Activated naive CD4-positive, alpha-beta T cell treated with anti-CD3 and anti-CD28 coated beads, Interleukin-2, amount 10 ng/mL, durations not matched to agents 7 days and 5 days (primary cell): Measurements from ENCODE around the gene ATP6V0B.
A peak's percentile ranks its signal among the peaks of the same experiment; 100 is the strongest.

ENCODE experiments used
- CTCF ChIA-PET: fragments of 350-600 bp; sonication (Branson Sonifier 250); formaldehyde crosslinking; loops from one replicate; lab custom pipeline; 2021; ENCODE audit warnings: antibody characterized with exemption; lab: Charles Lee
- DNase-seq: peaks from one replicate; pipeline ENCODE4 v3.0.0-alpha.2; 2020
- H3K27ac Mint-ChIP-seq: one replicate; pipeline ENCODE4 v1.8.0; 2021; ENCODE audit warnings: mild to moderate bottlenecking, moderate library complexity, mixed read lengths
- H3K27me3 Mint-ChIP-seq: one replicate; pipeline ENCODE4 v1.8.0; 2021; ENCODE audit warnings: mild to moderate bottlenecking, mixed read lengths
- H3K36me3 Mint-ChIP-seq: one replicate; pipeline ENCODE4 v1.8.0; 2021; ENCODE audit warnings: mixed read lengths
- H3K4me1 Mint-ChIP-seq: one replicate; pipeline ENCODE4 v1.8.0; 2021; ENCODE audit warnings: mixed read lengths
- H3K4me3 Mint-ChIP-seq: one replicate; pipeline ENCODE4 v1.8.0; 2021; ENCODE audit warnings: mild to moderate bottlenecking, moderate library complexity, mixed read lengths
- H3K9me3 Mint-ChIP-seq: one replicate; pipeline ENCODE4 v1.8.0; 2021; ENCODE audit warnings: mixed read lengths

The ATP6V0B gene

GRCh38 chr1:43987159-43987902, 12.6 kb downstream of the ATP6V0B start:
- DNase-seq: no peak
- no peak overlapping the region for H3K4me3 Mint-ChIP-seq
- peaks cover 15% of the 10 kb centered on the region for H3K4me1 Mint-ChIP-seq
- H3K27ac Mint-ChIP-seq: no peak overlapping the region
- no peaks in the 10 kb centered on the region for H3K9me3 Mint-ChIP-seq
- H3K27me3 Mint-ChIP-seq: peaks cover 17% of the 10 kb centered on the region
- CTCF ChIA-PET: interaction anchor here (0.7 to 1.4 kb wide), 4 partner anchors 11 to 224 kb away, joined by 3 to 4 read pairs (median 3); no protein-coding TSS in a partner anchor
- H3K36me3 Mint-ChIP-seq: no peaks in the 10 kb centered on the region

GRCh38 chr1:43990271-43991199, 15.8 kb downstream of the ATP6V0B start:
- CTCF ChIA-PET: interaction anchor here (1.0 to 1.8 kb wide), 2 partner anchors 15 kb away, joined by 3 to 5 read pairs; no protein-coding TSS in a partner anchor
- H3K4me3 Mint-ChIP-seq: peak overlapping the region; percentile 90
- no peak for DNase-seq
- H3K4me1 Mint-ChIP-seq: peaks cover 23% of the 10 kb centered on the region
- H3K9me3 Mint-ChIP-seq: no peaks in the 10 kb centered on the region
- H3K27me3 Mint-ChIP-seq: peaks cover 24% of the 10 kb centered on the region
- H3K27ac Mint-ChIP-seq: no peak overlapping the region
- no peaks in the 10 kb centered on the region for H3K36me3 Mint-ChIP-seq

- H3K4me1 Mint-ChIP-seq: peaks cover 23% of the 10 kb centered on the region
- no peak for DNase-seq
- peaks cover 24% of the 10 kb centered on the region for H3K27me3 Mint-ChIP-seq
- H3K9me3 Mint-ChIP-seq: no peaks in the 10 kb centered on the region
- peak overlapping the region; percentile 90 for H3K4me3 Mint-ChIP-seq
- no peaks in the 10 kb centered on the region for H3K36me3 Mint-ChIP-seq
- CTCF ChIA-PET: no interaction called here
- H3K27ac Mint-ChIP-seq: no peak overlapping the region
Measured at GRCh38 chr1:43991200-43991475, 16.4 kb downstream of the ATP6V0B start.

GRCh38 chr1:43991476-43992231, 16.9 kb downstream of the ATP6V0B start, which contains the start of gene CCDC24:
Gene CCDC24 (plus strand): TSS chr1:43991599. CDS start chr1:43991879, 280 bp downstream.
- peaks cover 23% of the 10 kb centered on the region for H3K4me1 Mint-ChIP-seq
- peaks cover 24% of the 10 kb centered on the region for H3K27me3 Mint-ChIP-seq
- no peak within 1 kb of the TSS for H3K27ac Mint-ChIP-seq
- H3K4me3 Mint-ChIP-seq: peak within 1 kb of the TSS; percentile 90
- no peaks in the 10 kb centered on the region for H3K36me3 Mint-ChIP-seq
- no peaks in the 10 kb centered on the region for H3K9me3 Mint-ChIP-seq
- CTCF ChIA-PET: interaction anchor here (1.0 to 2.0 kb wide), 3 partner anchors 10 to 45 kb away, joined by 3 to 14 read pairs (median 5); no protein-coding TSS in a partner anchor
- peak; percentile 87 for DNase-seq

- CTCF ChIA-PET: interaction anchor here (0.5 to 2.0 kb wide), 4 partner anchors 9 to 164 kb away, joined by 3 to 14 read pairs (median 4); no protein-coding TSS in a partner anchor
Measured at GRCh38 chr1:43992232-43992995, 17.7 kb downstream of the ATP6V0B start.

GRCh38 chr1:43993206-43993914, 18.6 kb downstream of the ATP6V0B start:
- Mint-ChIP-seq H3K4me3 (no peak overlapping the region), H3K27ac (no peak overlapping the region)

More at GRCh38 chr1:43992232-43992995, 17.7 kb downstream of the ATP6V0B start:
- Mint-ChIP-seq H3K4me3 (peak overlapping the region; percentile 90), H3K36me3 (no peaks in the 10 kb centered on the region), H3K9me3 (no peaks in the 10 kb centered on the region), H3K27me3 (peaks cover 24% of the 10 kb centered on the region), H3K4me1 (peaks cover 23% of the 10 kb centered on the region), H3K27ac (no peak overlapping the region)
- DNase-seq: no peak

GRCh38 chr1:43994071-43994470, 19.3 kb downstream of the ATP6V0B start:
- CTCF ChIA-PET: interaction anchor here (0.7 kb wide), 2 partner anchors 11 to 23 kb away, joined by 4 read pairs; no protein-coding TSS in a partner anchor
- H3K4me3 Mint-ChIP-seq: no peak overlapping the region
- peaks cover 24% of the 10 kb centered on the region for H3K27me3 Mint-ChIP-seq
- H3K27ac Mint-ChIP-seq: no peak overlapping the region
- H3K9me3 Mint-ChIP-seq: no peaks in the 10 kb centered on the region
- no peaks in the 10 kb centered on the region for H3K36me3 Mint-ChIP-seq
- peaks cover 27% of the 10 kb centered on the region for H3K4me1 Mint-ChIP-seq
- DNase-seq: no peak

More at GRCh38 chr1:43993206-43993914, 18.6 kb downstream of the ATP6V0B start:
- H3K4me1 Mint-ChIP-seq: peaks cover 23% of the 10 kb centered on the region
- no peaks in the 10 kb centered on the region for H3K9me3 Mint-ChIP-seq
- no peak for DNase-seq
- H3K27me3 Mint-ChIP-seq: peaks cover 24% of the 10 kb centered on the region
- CTCF ChIA-PET: interaction anchor here (0.7 to 2.0 kb wide), 3 partner anchors 12 to 43 kb away, joined by 4 to 14 read pairs (median 5); no protein-coding TSS in a partner anchor
- H3K36me3 Mint-ChIP-seq: no peaks in the 10 kb centered on the region

GRCh38 chr1:43994794-43995790, 20.3 kb downstream of the ATP6V0B start:
- no peak overlapping the region for H3K4me3 Mint-ChIP-seq
- peaks cover 24% of the 10 kb centered on the region for H3K27me3 Mint-ChIP-seq
- CTCF ChIA-PET: interaction anchor here (0.7 kb wide), 1 partner anchor 10 kb away, joined by 4 read pairs; no protein-coding TSS in a partner anchor
- no peaks in the 10 kb centered on the region for H3K36me3 Mint-ChIP-seq
- peaks cover 31% of the 10 kb centered on the region for H3K4me1 Mint-ChIP-seq
- DNase-seq: no peak
- H3K27ac Mint-ChIP-seq: no peak overlapping the region
- H3K9me3 Mint-ChIP-seq: no peaks in the 10 kb centered on the region

GRCh38 chr1:43995984-43996732, 21.4 kb downstream of the ATP6V0B start:
- no peaks in the 10 kb centered on the region for H3K36me3 Mint-ChIP-seq
- H3K4me1 Mint-ChIP-seq: peaks cover 28% of the 10 kb centered on the region
- no peak overlapping the region for H3K4me3 Mint-ChIP-seq
- peaks cover 18% of the 10 kb centered on the region for H3K27me3 Mint-ChIP-seq
- CTCF ChIA-PET: no interaction called here
- H3K9me3 Mint-ChIP-seq: no peaks in the 10 kb centered on the region
- no peak overlapping the region for H3K27ac Mint-ChIP-seq
- DNase-seq: no peak

- H3K27ac Mint-ChIP-seq: no peak overlapping the region
- H3K27me3 Mint-ChIP-seq: peaks cover 12% of the 10 kb centered on the region
- DNase-seq: no peak
- no peaks in the 10 kb centered on the region for H3K9me3 Mint-ChIP-seq
- no peaks in the 10 kb centered on the region for H3K36me3 Mint-ChIP-seq
- peaks cover 22% of the 10 kb centered on the region for H3K4me1 Mint-ChIP-seq
- CTCF ChIA-PET: no interaction called here
- no peak overlapping the region for H3K4me3 Mint-ChIP-seq
Measured at GRCh38 chr1:43996733-43997115, 22.0 kb downstream of the ATP6V0B start.

GRCh38 chr1:43997295-43997999, 22.7 kb downstream of the ATP6V0B start:
- H3K36me3 Mint-ChIP-seq: no peaks in the 10 kb centered on the region
- peaks cover 15% of the 10 kb centered on the region for H3K4me1 Mint-ChIP-seq
- peaks cover 5% of the 10 kb centered on the region for H3K27me3 Mint-ChIP-seq
- CTCF ChIA-PET: no interaction called here
- DNase-seq: no peak
- H3K27ac Mint-ChIP-seq: no peak overlapping the region
- no peak overlapping the region for H3K4me3 Mint-ChIP-seq
- no peaks in the 10 kb centered on the region for H3K9me3 Mint-ChIP-seq
